ENCODE measurements around the gene GATM. TPM values are rescaled to one million over a fixed set of nuclear protein-coding genes. Genes with fewer than 3 reads are reported as not detected.

Gene GATM
- total RNA-seq, 2 donors from 2014 or later, result 35.2 to 83.4 TPM

DNA sequence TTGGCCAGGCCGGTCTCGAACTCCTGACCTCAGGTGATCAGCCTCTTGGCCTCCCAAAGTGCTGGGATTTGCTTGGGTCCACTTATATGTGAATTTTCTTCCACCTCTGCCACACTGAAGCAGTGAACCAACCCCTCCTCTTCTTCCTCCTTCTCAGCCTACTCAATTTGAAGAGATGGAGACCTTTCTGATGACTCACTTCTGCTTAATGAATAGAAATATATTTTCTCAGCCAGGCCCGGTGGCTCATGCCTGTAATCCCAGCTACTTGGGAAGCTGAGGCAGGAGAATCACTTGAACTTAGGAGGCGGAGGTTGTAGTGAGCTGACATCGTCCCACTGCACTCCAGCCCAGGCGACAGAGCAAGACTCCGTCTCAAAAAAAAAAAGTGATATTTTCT, 46.8 kb upstream of the GATM start:
- H3K9me3 ChIP-seq (ENCODE audit: control insufficient read depth, low read length), result no peaks in the 10 kb centered on the region
- peaks cover 20% of the 10 kb centered on the region for H3K36me3 ChIP-seq (ENCODE audit: control insufficient read depth, insufficient read depth, low read length)
- no peak overlapping the region for H3K27ac ChIP-seq (ENCODE audit: low read depth, low read length)
- Mint-ChIP-seq H3K36me3 (ENCODE audit: low read depth) (peaks cover 10% of the 10 kb centered on the region), H3K9me3 (no peaks in the 10 kb centered on the region), H3K4me1 (no peaks in the 10 kb centered on the region), H3K27ac (no peak overlapping the region), H3K27me3 (ENCODE audit: insufficient read depth) (peaks cover 20% of the 10 kb centered on the region), H3K4me3 (no peak overlapping the region)
- TF ChIP-seq, protein P1, sequence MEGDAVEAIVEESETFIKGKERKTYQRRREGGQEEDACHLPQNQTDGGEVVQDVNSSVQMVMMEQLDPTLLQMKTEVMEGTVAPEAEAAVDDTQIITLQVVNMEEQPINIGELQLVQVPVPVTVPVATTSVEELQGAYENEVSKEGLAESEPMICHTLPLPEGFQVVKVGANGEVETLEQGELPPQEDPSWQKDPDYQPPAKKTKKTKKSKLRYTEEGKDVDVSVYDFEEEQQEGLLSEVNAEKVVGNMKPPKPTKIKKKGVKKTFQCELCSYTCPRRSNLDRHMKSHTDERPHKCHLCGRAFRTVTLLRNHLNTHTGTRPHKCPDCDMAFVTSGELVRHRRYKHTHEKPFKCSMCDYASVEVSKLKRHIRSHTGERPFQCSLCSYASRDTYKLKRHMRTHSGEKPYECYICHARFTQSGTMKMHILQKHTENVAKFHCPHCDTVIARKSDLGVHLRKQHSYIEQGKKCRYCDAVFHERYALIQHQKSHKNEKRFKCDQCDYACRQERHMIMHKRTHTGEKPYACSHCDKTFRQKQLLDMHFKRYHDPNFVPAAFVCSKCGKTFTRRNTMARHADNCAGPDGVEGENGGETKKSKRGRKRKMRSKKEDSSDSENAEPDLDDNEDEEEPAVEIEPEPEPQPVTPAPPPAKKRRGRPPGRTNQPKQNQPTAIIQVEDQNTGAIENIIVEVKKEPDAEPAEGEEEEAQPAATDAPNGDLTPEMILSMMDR (conservative IDR thresholded peaks at IDR 0.05), result no peak
- 89% methylated on average over 5 of the region's 7 CpGs for WGBS, 2 experiments (ENCODE audit: insufficient coverage in 1 of 2, insufficient read length in 1 of 2)
- H3K4me1 ChIP-seq (ENCODE audit: control insufficient read depth, insufficient read depth, low read length), result no peaks in the 10 kb centered on the region
- H3K9ac ChIP-seq (ENCODE audit: extremely low read depth, low read length, poor library complexity, severe bottlenecking), result no peak overlapping the region
- peaks cover 22% of the 10 kb centered on the region for H3K27me3 ChIP-seq (ENCODE audit: control insufficient read depth, insufficient read depth, low read length, poor library complexity, severe bottlenecking)
- H3K4me3 ChIP-seq (ENCODE audit: low read length), result no peak overlapping the region
- no peak for DNase-seq

DNA sequence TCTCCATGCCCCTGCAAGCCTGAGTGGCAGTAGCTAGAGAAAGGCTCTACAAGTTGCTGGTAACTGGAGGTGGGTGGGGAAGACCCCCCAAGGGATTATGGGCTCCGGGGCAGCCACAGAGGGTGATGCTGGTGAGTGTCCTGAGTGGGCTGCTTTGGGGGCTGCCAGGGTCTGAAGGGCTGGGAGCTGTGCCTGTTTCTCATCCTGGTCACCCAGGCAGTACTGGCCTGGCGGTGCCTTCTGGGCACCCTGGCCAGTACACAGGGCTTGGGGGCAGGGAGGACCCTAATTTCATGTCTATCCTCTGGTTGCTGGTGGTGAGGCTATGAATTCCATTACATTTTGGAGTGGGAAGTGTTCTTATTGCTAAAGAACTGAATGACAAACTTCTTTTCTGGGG, 46.1 kb upstream of the GATM start:
- 87% methylated on average over 2 of the region's 2 CpGs; no CpG with 5 or more reads in 1 of the 2 experiments for WGBS, 2 experiments (ENCODE audit: insufficient coverage in 1 of 2, insufficient read length in 1 of 2)

DNA sequence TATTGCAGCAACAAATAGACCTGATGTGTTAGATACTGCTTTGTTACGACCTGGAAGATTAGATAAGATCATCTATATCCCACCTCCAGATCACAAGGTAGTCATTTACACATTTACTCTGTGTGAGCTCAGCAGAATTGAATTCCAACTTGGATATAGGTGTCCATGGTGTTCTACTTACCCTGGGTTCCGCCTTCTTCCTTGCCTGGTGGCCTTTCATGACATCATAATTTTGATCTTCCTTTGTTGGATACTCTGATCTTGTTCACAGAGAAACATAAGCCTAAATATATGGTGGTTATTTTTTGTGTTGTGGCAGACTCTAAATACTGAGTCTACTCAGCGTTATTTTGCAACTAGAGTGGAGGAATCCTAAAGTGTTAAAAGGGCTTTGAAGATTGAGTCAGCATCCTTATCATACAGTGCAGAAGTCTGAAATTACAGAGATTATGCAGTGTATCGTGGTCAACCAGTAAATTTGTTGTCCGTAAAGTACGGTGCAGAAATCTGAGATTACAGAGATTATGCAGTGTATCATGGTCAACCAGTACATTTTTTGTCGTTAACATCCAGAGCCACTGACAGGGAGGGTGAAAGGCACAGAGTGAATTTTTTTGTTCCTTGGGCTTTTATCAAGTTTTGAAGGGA, 39.1 kb upstream of the GATM start:
- Histone ChIP-seq H3K9me3 (ENCODE audit: control insufficient read depth, low read length) (no peaks in the 10 kb centered on the region), H3K4me1 (ENCODE audit: control insufficient read depth, insufficient read depth, low read length) (no peaks in the 10 kb centered on the region), H3K4me3 (ENCODE audit: low read length) (no peak overlapping the region), H3K36me3 (ENCODE audit: control insufficient read depth, insufficient read depth, low read length) (peaks cover 86% of the 10 kb centered on the region), H3K9ac (ENCODE audit: extremely low read depth, low read length, poor library complexity, severe bottlenecking) (no peak overlapping the region), H3K27ac (ENCODE audit: low read depth, low read length) (no peak overlapping the region), H3K27me3 (ENCODE audit: control insufficient read depth, insufficient read depth, low read length, poor library complexity, severe bottlenecking) (no peaks in the 10 kb centered on the region)
- DNase-seq, result no peak
- Mint-ChIP-seq H3K36me3 (ENCODE audit: low read depth) (peaks cover 64% of the 10 kb centered on the region), H3K27ac (no peak overlapping the region), H3K4me3 (no peak overlapping the region), H3K4me1 (peaks cover 14% of the 10 kb centered on the region), H3K27me3 (ENCODE audit: insufficient read depth) (no peaks in the 10 kb centered on the region), H3K9me3 (no peaks in the 10 kb centered on the region)
- WGBS, 2 experiments (ENCODE audit: insufficient coverage in 1 of 2, insufficient read length in 1 of 2), result 97 to 98% methylated on average over 5 to 7 of the region's 7 CpGs
- TF ChIP-seq, protein P1 (conservative IDR thresholded peaks at IDR 0.05), result no peak

More for the DNA sequence above, 46.1 kb upstream of the GATM start:
- H3K27ac Mint-ChIP-seq, result no peak overlapping the region
- Histone ChIP-seq H3K4me1 (ENCODE audit: control insufficient read depth, insufficient read depth, low read length) (no peaks in the 10 kb centered on the region), H3K4me3 (ENCODE audit: low read length) (no peak overlapping the region), H3K9me3 (ENCODE audit: control insufficient read depth, low read length) (no peaks in the 10 kb centered on the region), H3K27ac (ENCODE audit: low read depth, low read length) (no peak overlapping the region), H3K9ac (ENCODE audit: extremely low read depth, low read length, poor library complexity, severe bottlenecking) (no peak overlapping the region), H3K27me3 (ENCODE audit: control insufficient read depth, insufficient read depth, low read length, poor library complexity, severe bottlenecking) (peaks cover 15% of the 10 kb centered on the region), H3K36me3 (ENCODE audit: control insufficient read depth, insufficient read depth, low read length) (peaks cover 27% of the 10 kb centered on the region)
- no peak overlapping the region for H3K4me3 Mint-ChIP-seq
- H3K36me3 Mint-ChIP-seq (ENCODE audit: low read depth), result peaks cover 17% of the 10 kb centered on the region
- TF ChIP-seq, protein P1 (conservative IDR thresholded peaks at IDR 0.05), result no peak
- H3K9me3 Mint-ChIP-seq, result no peaks in the 10 kb centered on the region
- no peak for DNase-seq
- no peaks in the 10 kb centered on the region for H3K4me1 Mint-ChIP-seq
- peaks cover 15% of the 10 kb centered on the region for H3K27me3 Mint-ChIP-seq (ENCODE audit: insufficient read depth)
